IMR-90 (cell line): ENCODE results near the gene ACER1. TPM values are rescaled to one million over a fixed set of nuclear protein-coding genes. Genes with fewer than 3 reads are reported as not detected.

Experiments
- ATAC-seq: fragments of 200-7000 bp; cut with Tn5 transposase; 2 replicates; pipeline ENCODE4 v1.9.1; 2020; ENCODE audit warnings: low read depth, mild to moderate bottlenecking, moderate library complexity
- BruUV-seq: library from RNA; stranded (reverse); fragments of 400-500 nt; replicated peaks from 2 replicates; lab custom pipeline; 2021; lab: Mats Ljungman, UMichigan
- CTCF ChIA-PET: fragments of 300-600 bp; formaldehyde crosslinking; extraction: SDS; loops from one replicate; lab custom pipeline; 2021; ENCODE audit warnings: antibody characterized with exemption; lab: Yijun Ruan, JAX
- POLR2A ChIA-PET: fragments of 300-600 bp; sonication (Branson Sonifier 250); formaldehyde crosslinking; loops from one replicate; lab custom pipeline; 2022; ENCODE audit warnings: antibody characterized with exemption; ENCODE audit not compliant: unreplicated experiment; lab: Charles Lee
- DNase-seq: peaks from one replicate; pipeline ENCODE4 v3.0.0; 2013
- H2AFZ ChIP-seq: replicated peaks from 2 replicates; pipeline ENCODE3; 2013; ENCODE audit warnings: low read length, mild to moderate bottlenecking; ENCODE audit not compliant: poor library complexity
- H2AK5ac ChIP-seq: 2 replicates; pipeline ENCODE4 v1.6.1; 2013; ENCODE audit warnings: low read depth, low read length, inconsistent platforms
- H2AK9ac ChIP-seq: replicated peaks from 2 replicates; pipeline ENCODE3; 2013; ENCODE audit warnings: mild to moderate bottlenecking, low read depth, low read length, moderate library complexity; ENCODE audit not compliant: poor library complexity
- H2BK120ac ChIP-seq: 2 replicates; pipeline ENCODE4 v1.6.1; 2013; ENCODE audit warnings: low read depth, low read length, inconsistent platforms
- H2BK15ac ChIP-seq: 3 replicates; pipeline ENCODE4 v1.6.1; 2013; ENCODE audit warnings: low read depth, low read length, inconsistent platforms
- H2BK20ac ChIP-seq: 2 replicates; pipeline ENCODE4 v1.6.1; 2013; ENCODE audit warnings: low read depth, mild to moderate bottlenecking, inconsistent platforms, low read length, moderate library complexity
- H2BK5ac ChIP-seq: 2 replicates; pipeline ENCODE4 v1.6.1; 2013; ENCODE audit warnings: mild to moderate bottlenecking, low read depth, low read length, inconsistent platforms; ENCODE audit not compliant: poor library complexity, severe bottlenecking
- H3K14ac ChIP-seq: replicated peaks from 2 replicates; pipeline ENCODE4 v1.6.1; 2013; ENCODE audit warnings: low read depth, low read length, inconsistent platforms
- H3K18ac ChIP-seq: 2 replicates; pipeline ENCODE4 v1.6.1; 2013; ENCODE audit warnings: low read depth, low read length, control low read depth
- H3K23ac ChIP-seq: 2 replicates; pipeline ENCODE4 v1.6.1; 2013; ENCODE audit warnings: low read depth, low read length, inconsistent platforms
- H3K27ac ChIP-seq: 2 replicates; pipeline ENCODE4 v1.5.1; 2013; ENCODE audit warnings: mild to moderate bottlenecking, control low read depth, low read length; ENCODE audit not compliant: insufficient read depth
- H3K27me3 ChIP-seq: 2 replicates; pipeline ENCODE4 v1.6.1; 2013; ENCODE audit warnings: low read length; ENCODE audit not compliant: control insufficient read depth, insufficient read depth
- H3K36me3 ChIP-seq: 2 replicates; pipeline ENCODE4 v1.6.1; 2013; ENCODE audit warnings: low read length, mixed read lengths; ENCODE audit not compliant: control insufficient read depth, insufficient read depth
- H3K4ac ChIP-seq: 2 replicates; pipeline ENCODE4 v1.6.1; 2013; ENCODE audit warnings: low read depth, low read length, inconsistent platforms
- H3K4me1 ChIP-seq: 2 replicates; pipeline ENCODE4 v1.6.1; 2013; ENCODE audit warnings: low read length, mixed read lengths; ENCODE audit not compliant: control insufficient read depth, insufficient read depth
- H3K4me2 ChIP-seq: 2 replicates; pipeline ENCODE4 v1.6.1; 2013; ENCODE audit warnings: low read depth, mild to moderate bottlenecking, control low read depth, low read length, moderate library complexity
- H3K4me3 ChIP-seq: 2 replicates; pipeline ENCODE4 v1.5.1; 2013; ENCODE audit warnings: low read depth, mild to moderate bottlenecking, control low read depth, low read length, moderate library complexity; ENCODE audit not compliant: insufficient read depth
- H3K56ac ChIP-seq: 2 replicates; pipeline ENCODE4 v1.6.1; 2013; ENCODE audit warnings: low read length, inconsistent platforms; ENCODE audit not compliant: insufficient read depth; ENCODE audit errors: extremely low read depth
- H3K79me1 ChIP-seq, 2 experiments: 2 replicates each; pipeline ENCODE4 v1.6.1; 2013; ENCODE audit warnings: low read length in 2 of 2, inconsistent platforms in 1 of 2, low read depth in 1 of 2
- H3K9ac ChIP-seq: 2 replicates; pipeline ENCODE4 v1.6.1; 2013; ENCODE audit warnings: low read depth, low read length, control low read depth
- H3K9me1 ChIP-seq: 2 replicates; pipeline ENCODE4 v1.6.1; 2013; ENCODE audit warnings: low read length, inconsistent platforms; ENCODE audit not compliant: insufficient read depth
- H3K9me3 ChIP-seq: 2 replicates; pipeline ENCODE4 v1.6.1; 2013; ENCODE audit warnings: low read length; ENCODE audit not compliant: control insufficient read depth, insufficient read depth
- H4K20me1 ChIP-seq: 2 replicates; pipeline ENCODE4 v1.6.1; 2013; ENCODE audit warnings: low read length, inconsistent platforms; ENCODE audit not compliant: insufficient read depth
- H4K5ac ChIP-seq: 2 replicates; pipeline ENCODE4 v1.6.1; 2013; ENCODE audit warnings: mild to moderate bottlenecking, low read depth, low read length, control low read depth
- H4K8ac ChIP-seq, 2 experiments: 2 replicates each; pipeline ENCODE4 v1.6.1; 2013; ENCODE audit warnings: low read depth in 2 of 2, low read length in 2 of 2, control low read depth in 1 of 2, inconsistent platforms in 1 of 2
- H4K91ac ChIP-seq: 2 replicates; pipeline ENCODE4 v1.6.1; 2013; ENCODE audit warnings: low read depth, low read length, inconsistent platforms; ENCODE audit not compliant: insufficient read depth
- BHLHE40 ChIP-seq: fragments of 150-350 bp; IDR thresholded peaks from 2 replicates; pipeline ENCODE4 v1.6.1; 2016; ENCODE audit warnings: mild to moderate bottlenecking, low read depth, low read length
- CEBPB ChIP-seq: IDR thresholded peaks from 2 replicates; pipeline ENCODE4 v1.6.1; 2012; ENCODE audit warnings: low read depth, low read length, improper control_type of control experiment
- CHD1 ChIP-seq: IDR thresholded peaks from 2 replicates; pipeline ENCODE4 v1.6.1; 2012; ENCODE audit warnings: low read depth, low read length, improper control_type of control experiment
- FOS ChIP-seq: fragments of 150-350 bp; IDR thresholded peaks from 2 replicates; pipeline ENCODE4 v1.6.1; 2016; ENCODE audit warnings: low read depth, low read length
- MAFK ChIP-seq: IDR thresholded peaks from 2 replicates; pipeline ENCODE4 v1.6.1; 2012; ENCODE audit warnings: low read depth, low read length, improper control_type of control experiment
- MAZ ChIP-seq: IDR thresholded peaks from 2 replicates; pipeline ENCODE4 v1.6.1; 2012; ENCODE audit warnings: low read depth, mild to moderate bottlenecking, low read length, improper control_type of control experiment, moderate library complexity, borderline replicate concordance
- MXI1 ChIP-seq: IDR thresholded peaks from 2 replicates; pipeline ENCODE4 v1.6.1; 2012; ENCODE audit warnings: low read depth, mild to moderate bottlenecking, low read length, moderate library complexity, borderline replicate concordance
- POLR2A ChIP-seq: IDR thresholded peaks from 2 replicates; pipeline ENCODE4 v1.6.1; 2012; ENCODE audit warnings: mild to moderate bottlenecking, low read depth, low read length
- RAD21 ChIP-seq: IDR thresholded peaks from 2 replicates; pipeline ENCODE4 v1.6.1; 2012; ENCODE audit warnings: low read length, improper control_type of control experiment
- RCOR1 ChIP-seq: IDR thresholded peaks from 2 replicates; pipeline ENCODE4 v1.6.1; 2012; ENCODE audit warnings: mild to moderate bottlenecking, low read length, improper control_type of control experiment; ENCODE audit not compliant: insufficient replicate concordance
- RFX5 ChIP-seq: IDR thresholded peaks from 2 replicates; pipeline ENCODE4 v1.8.0; 2012; ENCODE audit warnings: low read depth, mild to moderate bottlenecking, low read length, moderate library complexity
- SMC3 ChIP-seq: fragments of 150-350 bp; IDR thresholded peaks from 2 replicates; pipeline ENCODE4 v1.6.1; 2016; ENCODE audit warnings: low read depth, mild to moderate bottlenecking, antibody characterized with exemption, low read length, moderate library complexity
- WGBS, 2 experiments: methylation state at CpG; one replicate each; pipeline versions ENCODE4 v1.1.5 to v1.1.7; 2013; ENCODE audit warnings: missing lambda C conversion rate in 2 of 2; ENCODE audit not compliant: insufficient read length in 1 of 2; ENCODE audit errors: extremely low coverage in 2 of 2; 5-methylcytosine and 5-hydroxymethylcytosine counted together
- dilution Hi-C: fragments of 300-500 bp; cut with HindIII; formaldehyde crosslinking; loops from one replicate; pipeline ENCODE4 v1.14.3; 2018; ENCODE audit warnings: low sequenced_read_pairs; ENCODE audit not compliant: unreplicated experiment
- in situ Hi-C: fragments of 300-500 bp; cut with MboI; formaldehyde crosslinking; loops from 3 replicates; pipeline ENCODE4 v1.14.3; 2019; ENCODE audit warnings: low sequenced_read_pairs, inconsistent platforms, mixed read lengths
- intact Hi-C: fragments of 100-400 bp; cut with micrococcal nuclease; formaldehyde crosslinking; loops from 2 replicates; pipeline ENCODE4 v1.10.0; 2022
- polyA plus RNA-seq, 3 experiments: library from polyadenylated mRNA; depleted of rRNA; stranded (reverse); fragments of >200 nt; gene quantifications; 2 replicates each; pipeline ENCODE4 v1.2.3, GENCODE V29; 2012; ENCODE audit warnings: low replicate concordance in 1 of 3
- total RNA-seq: library from RNA; depleted of rRNA; stranded (reverse); fragments of >200 nt; gene quantifications from 2 replicates; pipeline ENCODE4 v1.2.3, GENCODE V29; 2012
- TF ChIP-seq, protein P1 (sequence below): fragments of 150-350 bp; IDR thresholded peaks from 2 replicates; pipeline ENCODE4 v1.6.1; 2016; ENCODE audit warnings: low read depth, mild to moderate bottlenecking, low read length, moderate library complexity, borderline replicate concordance
- TF ChIP-seq, protein P2 (sequence below): fragments of 150-350 bp; IDR thresholded peaks from 2 replicates; pipeline ENCODE4 v1.6.1; 2017; ENCODE audit warnings: mild to moderate bottlenecking, antibody characterized with exemption, low read length, low read depth
- TF ChIP-seq, protein P3 (sequence below): conservative IDR thresholded peaks from 2 replicates; pipeline ENCODE4 v1.5.1; 2012; ENCODE audit warnings: mild to moderate bottlenecking, low read depth, low read length, improper control_type of control experiment

The ACER1 gene
- total and polyA plus RNA-seq, 2 of the 4 experiments (the other 2 are of a cell fraction) = not detected

DNA sequence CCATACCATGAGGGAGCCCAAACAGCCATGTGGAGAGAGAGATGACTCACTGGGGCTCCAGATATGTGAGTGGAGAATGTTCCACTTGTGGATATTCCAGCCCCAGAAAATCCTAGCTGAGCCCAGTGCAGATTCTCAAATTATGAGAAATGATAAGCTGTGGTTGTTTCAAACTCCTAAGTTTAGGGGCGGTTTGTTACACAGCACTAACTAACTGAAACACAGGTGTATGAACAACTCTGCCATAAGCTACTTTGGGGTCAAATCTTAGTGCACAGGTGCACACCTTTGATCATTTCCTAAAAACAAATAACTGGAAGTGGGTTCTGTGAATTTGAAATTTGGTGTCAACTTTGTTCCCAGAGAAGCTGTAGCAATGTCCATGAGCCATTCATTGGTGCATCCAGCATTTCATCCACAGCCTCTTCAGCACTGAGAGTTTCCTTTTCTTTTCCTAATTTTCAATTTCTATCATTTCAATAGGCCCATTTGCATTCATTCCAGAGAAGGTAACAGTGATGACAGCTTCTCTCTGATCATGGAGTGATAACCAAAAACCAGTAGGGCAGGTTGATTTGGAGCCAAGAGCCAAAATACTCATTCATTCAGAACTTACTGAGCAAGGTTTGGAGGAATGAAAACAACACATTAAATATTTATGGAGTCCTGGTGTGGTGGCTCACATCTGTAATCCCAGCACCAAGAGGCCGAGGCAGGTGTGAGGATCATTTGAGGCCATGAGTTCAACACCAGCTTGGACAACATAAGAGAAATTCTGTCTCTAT, 19.2 kb upstream of the ACER1 start:
- Histone ChIP-seq H3K14ac (no peak overlapping the region), H3K4me2 (no peak overlapping the region), H3K4me1 (no peaks in the 10 kb centered on the region), H2BK5ac (no peak overlapping the region), H3K56ac (no peak overlapping the region), H3K23ac (no peak overlapping the region), H3K27me3 (no peaks in the 10 kb centered on the region; the same call in 1 of the 2 replicates), H3K27ac (no peak overlapping the region), H3K18ac (no peak overlapping the region), H4K91ac (no peak overlapping the region), H4K20me1 (no peaks in the 10 kb centered on the region), H3K36me3 (no peaks in the 10 kb centered on the region), H2AK5ac (no peak overlapping the region), H3K4me3 (no peak overlapping the region), H2AK9ac (no peak overlapping the region), H2AFZ (no peak overlapping the region), H2BK20ac (no peak overlapping the region), H3K9me3 (no peaks in the 10 kb centered on the region), H3K9me1 (no peaks in the 10 kb centered on the region), H3K9ac (no peak overlapping the region), H2BK120ac (no peak overlapping the region), H2BK15ac (no peak overlapping the region), H4K5ac (no peak overlapping the region), H3K79me1 (no peaks in the 10 kb centered on the region), H4K8ac (no peak overlapping the region), H3K4ac (no peak overlapping the region)
- CTCF ChIA-PET = interaction anchor here (1.4 kb wide), 1 partner anchor 19 kb away, joined by 3 read pairs; the partner anchor contains the start of gene ACER1
- DNase-seq (no peak), ATAC-seq (no peak)
- intact Hi-C loops = no loop called here
- dilution Hi-C loops = no loop called here
- in situ Hi-C loops = no loop called here
- no TSS peak for BruUV-seq
- no CpG with 5 or more reads among the region's 2 CpGs for WGBS, 2 experiments
- POLR2A ChIA-PET = no interaction called here
- TF ChIP-seq SMC3 (no peak), CEBPB (no peak), CHD1 (no peak), RCOR1 (no peak), FOS (no peak), MXI1 (no peak), MAZ (no peak), MAFK (no peak), BHLHE40 (no peak), RAD21 (no peak), RFX5 (no peak), POLR2A (no peak)
- TF ChIP-seq, protein P1, sequence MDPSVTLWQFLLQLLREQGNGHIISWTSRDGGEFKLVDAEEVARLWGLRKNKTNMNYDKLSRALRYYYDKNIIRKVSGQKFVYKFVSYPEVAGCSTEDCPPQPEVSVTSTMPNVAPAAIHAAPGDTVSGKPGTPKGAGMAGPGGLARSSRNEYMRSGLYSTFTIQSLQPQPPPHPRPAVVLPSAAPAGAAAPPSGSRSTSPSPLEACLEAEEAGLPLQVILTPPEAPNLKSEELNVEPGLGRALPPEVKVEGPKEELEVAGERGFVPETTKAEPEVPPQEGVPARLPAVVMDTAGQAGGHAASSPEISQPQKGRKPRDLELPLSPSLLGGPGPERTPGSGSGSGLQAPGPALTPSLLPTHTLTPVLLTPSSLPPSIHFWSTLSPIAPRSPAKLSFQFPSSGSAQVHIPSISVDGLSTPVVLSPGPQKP = no peak
- TF ChIP-seq, protein P2, sequence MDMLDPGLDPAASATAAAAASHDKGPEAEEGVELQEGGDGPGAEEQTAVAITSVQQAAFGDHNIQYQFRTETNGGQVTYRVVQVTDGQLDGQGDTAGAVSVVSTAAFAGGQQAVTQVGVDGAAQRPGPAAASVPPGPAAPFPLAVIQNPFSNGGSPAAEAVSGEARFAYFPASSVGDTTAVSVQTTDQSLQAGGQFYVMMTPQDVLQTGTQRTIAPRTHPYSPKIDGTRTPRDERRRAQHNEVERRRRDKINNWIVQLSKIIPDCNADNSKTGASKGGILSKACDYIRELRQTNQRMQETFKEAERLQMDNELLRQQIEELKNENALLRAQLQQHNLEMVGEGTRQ = no peak
- TF ChIP-seq, protein P3, sequence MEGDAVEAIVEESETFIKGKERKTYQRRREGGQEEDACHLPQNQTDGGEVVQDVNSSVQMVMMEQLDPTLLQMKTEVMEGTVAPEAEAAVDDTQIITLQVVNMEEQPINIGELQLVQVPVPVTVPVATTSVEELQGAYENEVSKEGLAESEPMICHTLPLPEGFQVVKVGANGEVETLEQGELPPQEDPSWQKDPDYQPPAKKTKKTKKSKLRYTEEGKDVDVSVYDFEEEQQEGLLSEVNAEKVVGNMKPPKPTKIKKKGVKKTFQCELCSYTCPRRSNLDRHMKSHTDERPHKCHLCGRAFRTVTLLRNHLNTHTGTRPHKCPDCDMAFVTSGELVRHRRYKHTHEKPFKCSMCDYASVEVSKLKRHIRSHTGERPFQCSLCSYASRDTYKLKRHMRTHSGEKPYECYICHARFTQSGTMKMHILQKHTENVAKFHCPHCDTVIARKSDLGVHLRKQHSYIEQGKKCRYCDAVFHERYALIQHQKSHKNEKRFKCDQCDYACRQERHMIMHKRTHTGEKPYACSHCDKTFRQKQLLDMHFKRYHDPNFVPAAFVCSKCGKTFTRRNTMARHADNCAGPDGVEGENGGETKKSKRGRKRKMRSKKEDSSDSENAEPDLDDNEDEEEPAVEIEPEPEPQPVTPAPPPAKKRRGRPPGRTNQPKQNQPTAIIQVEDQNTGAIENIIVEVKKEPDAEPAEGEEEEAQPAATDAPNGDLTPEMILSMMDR = no peak
